T-cell (primary cell): Measurements from ENCODE around the gene ARID4B. TPM values are rescaled to one million over a fixed set of nuclear protein-coding genes. Genes with fewer than 3 reads are reported as not detected.
A peak's percentile ranks its signal among the peaks of the same experiment; 100 is the strongest.

Experiments used
- ATAC-seq, 4 experiments: fragments of 200-7000 bp in 3 of 4; fragments of 150-1000 bp in 1 of 4; cut with Tn5 transposase; replicated peaks in 1 of 4; 1 replicate in 3 of 4; 2 replicates in 1 of 4; pipeline ENCODE4 v1.10.0; 2021; ENCODE audit warnings: moderate library complexity in 3 of 4, mild to moderate bottlenecking in 2 of 4, moderate number of reproducible peaks in 1 of 4
- CTCF ChIA-PET, 2 donors: fragments of 300-600 bp; sonication (Branson Sonifier 250); formaldehyde crosslinking; loops; one replicate each; lab custom pipeline; 2022; ENCODE audit warnings: antibody characterized with exemption in 2 of 2; lab: Charles Lee
- POLR2A ChIA-PET, 2 donors: fragments of 300-600 bp; sonication (Branson Sonifier 250); formaldehyde crosslinking; loops; one replicate each; lab custom pipeline; 2022; ENCODE audit warnings: antibody characterized with exemption in 2 of 2; lab: Charles Lee
- DNase-seq, 35 experiments: peaks; one replicate each; pipeline versions ENCODE4 v3.0.0 to v3.0.0-alpha.2; 2013 to 2023
- H3K27ac ChIP-seq: one replicate; pipeline ENCODE4 v1.5.1; 2013; ENCODE audit warnings: low read length
- H3K27me3 ChIP-seq, 2 experiments: replicated peaks in 1 of 2; 1 replicate in 1 of 2; 2 replicates in 1 of 2; pipeline versions ENCODE4 v1.6.1 to v1.7.0; 2013; ENCODE audit warnings: low read length in 1 of 2, mixed read lengths in 1 of 2; ENCODE audit not compliant: control insufficient read depth in 2 of 2, insufficient read depth in 2 of 2; ENCODE audit errors: extremely low read depth in 1 of 2
- H3K36me3 ChIP-seq, 2 donors: 1 replicate in 1 of 2; 2 replicates in 1 of 2; pipeline versions ENCODE4 v1.6.1 to v1.7.0; 2013; ENCODE audit warnings: low read length in 1 of 2; ENCODE audit not compliant: control insufficient read depth in 2 of 2, insufficient read depth in 1 of 2; ENCODE audit errors: extremely low read depth in 1 of 2
- H3K4me1 ChIP-seq, 2 experiments: 1 replicate in 1 of 2; 2 replicates in 1 of 2; pipeline versions ENCODE4 v1.6.1 to v1.7.0; 2013; ENCODE audit warnings: low read length in 2 of 2, mixed read lengths in 1 of 2; ENCODE audit not compliant: insufficient read depth in 2 of 2, control insufficient read depth in 1 of 2; ENCODE audit errors: extremely low read depth in 1 of 2
- H3K4me3 ChIP-seq, 2 donors: 1 replicate in 1 of 2; 2 replicates in 1 of 2; pipeline versions ENCODE4 v1.5.1 to v1.7.0; 2013; ENCODE audit warnings: mild to moderate bottlenecking in 2 of 2, low read length in 1 of 2, moderate library complexity in 1 of 2; ENCODE audit not compliant: control insufficient read depth in 1 of 2; ENCODE audit errors: extremely low read depth in 1 of 2
- H3K9me3 ChIP-seq: 2 replicates; pipeline ENCODE4 v1.7.0; 2013
- H3K27ac Mint-ChIP-seq, 2 donors: one replicate each; pipeline ENCODE4 v1.8.0; 2020 to 2021; ENCODE audit warnings: mild to moderate bottlenecking in 2 of 2, mixed read lengths in 2 of 2
- H3K27me3 Mint-ChIP-seq, 2 donors: one replicate each; pipeline ENCODE4 v1.8.0; 2021 to 2022; ENCODE audit warnings: mixed read lengths in 2 of 2
- H3K36me3 Mint-ChIP-seq: one replicate; pipeline ENCODE4 v1.8.0; 2021; ENCODE audit warnings: mixed read lengths
- H3K4me1 Mint-ChIP-seq, 3 donors: one replicate each; pipeline ENCODE4 v1.8.0; 2020 to 2022; ENCODE audit warnings: mixed read lengths in 3 of 3, mild to moderate bottlenecking in 1 of 3
- H3K4me3 Mint-ChIP-seq, 3 donors: one replicate each; pipeline ENCODE4 v1.8.0; 2020 to 2022; ENCODE audit warnings: mild to moderate bottlenecking in 3 of 3, mixed read lengths in 3 of 3, moderate library complexity in 3 of 3
- H3K9me3 Mint-ChIP-seq, 3 donors: one replicate each; pipeline ENCODE4 v1.8.0; 2020 to 2022; ENCODE audit warnings: mixed read lengths in 3 of 3
- WGBS: methylation state at CpG from one replicate; pipeline ENCODE4 v1.1.5; 2013; ENCODE audit warnings: missing lambda C conversion rate; ENCODE audit not compliant: insufficient coverage; 5-methylcytosine and 5-hydroxymethylcytosine counted together
- total RNA-seq, 35 experiments: library from RNA in 6 of 35; stranded (reverse) in 6 of 35; fragments of 120-200 nt in 1 of 35; gene quantifications; one replicate each; pipeline versions ENCODE4 v1.2.1 to v1.2.4 and lab custom pipeline; 2013 to 2026

ARID4B gene
- total RNA-seq, 5 donors from 2014 or later (not counting 1 experiment from before 2014, with no cell fraction given), result 70.4 to 151 (median 79.1) TPM

- peaks cover 76 to 83% (median 79%) of the 10 kb centered on the region in 3 donors for H3K4me1 Mint-ChIP-seq
- no peak overlapping the region for H3K27ac Mint-ChIP-seq
- CTCF ChIA-PET, result no interaction called here
- no peaks in the 10 kb centered on the region for H3K27me3 Mint-ChIP-seq
- Histone ChIP-seq H3K4me3 (no peak overlapping the region), H3K4me1 (peaks cover 27 to 48% of the 10 kb centered on the region in 2 experiments), H3K9me3 (peaks cover 1% of the 10 kb centered on the region), H3K27me3 (no peaks in the 10 kb centered on the region), H3K36me3 (no peaks in the 10 kb centered on the region), H3K27ac (no peak overlapping the region)
- H3K36me3 Mint-ChIP-seq, result peaks cover 14% of the 10 kb centered on the region
- no peak for DNase-seq
- H3K4me3 Mint-ChIP-seq, result no peak overlapping the region
- POLR2A ChIA-PET, result interaction anchor here (0.5 to 0.8 kb wide), 5 partner anchors 9 to 32 kb away, joined by 3 to 7 read pairs (median 3); no protein-coding TSS in a partner anchor
- WGBS, result 82% methylated on average over 4 of the region's 12 CpGs
- no peaks in the 10 kb centered on the region for H3K9me3 Mint-ChIP-seq
- ATAC-seq, result peak in 2 of 4 experiments; percentile 19 to 20
Observed at GRCh38 chr1:235290740-235291502, 37.1 kb downstream of the ARID4B start.

GRCh38 chr1:235289859-235290739, 37.9 kb downstream of the ARID4B start:
- no peaks in the 10 kb centered on the region for H3K27me3 ChIP-seq
- H3K4me1 ChIP-seq, result peaks cover 28 to 41% of the 10 kb centered on the region in 2 experiments
- ChIA-PET CTCF (no interaction called here), POLR2A (interaction anchor here (0.5 to 1.2 kb wide), 3 partner anchors 14 to 16 kb away, joined by 3 to 7 read pairs (median 3); no protein-coding TSS in a partner anchor)
- H3K4me3 ChIP-seq, result no peak overlapping the region
- 100% methylated on average over 5 of the region's 12 CpGs for WGBS
- ATAC-seq (no peak), DNase-seq (no peak)
- peak overlapping the region in 1 of 3 donors; percentile 16 for H3K4me3 Mint-ChIP-seq
- no peaks in the 10 kb centered on the region for H3K27me3 Mint-ChIP-seq
- peak overlapping the region; percentile 11 to 15 for H3K27ac Mint-ChIP-seq
- peaks cover 14% of the 10 kb centered on the region for H3K36me3 Mint-ChIP-seq
- no peaks in the 10 kb centered on the region for H3K9me3 ChIP-seq
- no peaks in the 10 kb centered on the region for H3K9me3 Mint-ChIP-seq
- H3K4me1 Mint-ChIP-seq, result peaks cover 79 to 83% (median 80%) of the 10 kb centered on the region in 3 donors
- no peaks in the 10 kb centered on the region for H3K36me3 ChIP-seq
- no peak overlapping the region for H3K27ac ChIP-seq

DNA sequence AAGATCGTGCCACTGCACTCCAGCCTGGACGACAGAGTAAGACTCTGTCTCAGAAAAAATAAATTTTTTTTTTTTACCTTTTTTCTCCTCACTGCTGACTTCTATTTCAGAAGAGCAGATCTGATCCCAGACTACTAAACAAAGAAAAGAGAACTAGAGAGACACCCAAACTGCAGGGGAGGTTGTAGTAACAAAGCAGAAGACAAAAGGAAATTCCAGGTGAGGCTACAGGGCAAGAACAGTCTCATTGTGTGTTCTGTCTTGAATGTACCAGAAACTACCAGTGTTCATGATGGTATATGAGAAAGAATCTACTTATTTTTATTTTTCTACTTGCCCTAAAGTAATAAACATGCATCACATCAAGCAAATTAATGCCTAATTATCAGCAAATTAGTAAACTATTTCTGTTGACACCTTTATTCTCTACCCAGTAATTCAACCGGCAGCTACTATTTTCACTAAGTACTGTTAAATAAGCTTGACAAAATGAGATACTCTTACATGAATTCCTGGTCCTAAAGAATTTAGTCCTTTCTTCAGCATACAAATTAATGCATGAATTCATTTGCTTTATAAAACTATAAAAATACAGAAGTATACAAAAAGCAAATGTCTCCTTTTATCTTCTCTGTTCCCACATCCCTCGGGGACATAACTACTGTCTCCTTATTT, 40.6 kb downstream of the ARID4B start:
- ChIA-PET POLR2A (interaction anchor here in 1 of 2 donors (0.7 kb wide), 1 partner anchor 42 kb away, joined by 5 read pairs; no protein-coding TSS in a partner anchor), CTCF (no interaction called here)
- H3K9me3 ChIP-seq, result no peaks in the 10 kb centered on the region
- peaks cover 14% of the 10 kb centered on the region for H3K36me3 Mint-ChIP-seq
- H3K4me3 Mint-ChIP-seq, result peak overlapping the region in 1 of 3 donors; percentile 26
- H3K36me3 ChIP-seq, result no peaks in the 10 kb centered on the region
- no peaks in the 10 kb centered on the region for H3K27me3 Mint-ChIP-seq
- ATAC-seq, result no peak
- peaks cover 19 to 48% of the 10 kb centered on the region in 2 experiments for H3K4me1 ChIP-seq
- H3K27me3 ChIP-seq, result no peaks in the 10 kb centered on the region
- H3K27ac ChIP-seq, result no peak overlapping the region
- H3K27ac Mint-ChIP-seq, result peak overlapping the region; percentile 59 to 64
- no peak for DNase-seq
- no peaks in the 10 kb centered on the region for H3K9me3 Mint-ChIP-seq
- peaks cover 73 to 84% (median 84%) of the 10 kb centered on the region in 3 donors for H3K4me1 Mint-ChIP-seq
- WGBS, result no CpG with 5 or more reads among the region's 4 CpGs
- no peak overlapping the region for H3K4me3 ChIP-seq

- Histone ChIP-seq H3K27ac (no peak overlapping the region), H3K4me3 (no peak overlapping the region), H3K4me1 (peaks cover 19 to 45% of the 10 kb centered on the region in 2 experiments), H3K9me3 (no peaks in the 10 kb centered on the region), H3K36me3 (no peaks in the 10 kb centered on the region), H3K27me3 (no peaks in the 10 kb centered on the region)
- peak overlapping the region; percentile 5 to 13 for H3K27ac Mint-ChIP-seq
- H3K36me3 Mint-ChIP-seq, result peaks cover 14% of the 10 kb centered on the region
- no peak for DNase-seq
- H3K9me3 Mint-ChIP-seq, result no peaks in the 10 kb centered on the region
- H3K4me3 Mint-ChIP-seq, result peak overlapping the region in 1 of 3 donors; percentile 26
- ChIA-PET CTCF (no interaction called here), POLR2A (no interaction called here)
- ATAC-seq, result no peak
- H3K27me3 Mint-ChIP-seq, result no peaks in the 10 kb centered on the region
- no CpG with 5 or more reads among the region's 1 CpG for WGBS
- peaks cover 74 to 85% (median 84%) of the 10 kb centered on the region in 3 donors for H3K4me1 Mint-ChIP-seq
Observed at GRCh38 chr1:235286667-235287066, 41.3 kb downstream of the ARID4B start.

GRCh38 chr1:235284231-235284769, 43.7 kb downstream of the ARID4B start:
- no peak overlapping the region for H3K4me3 ChIP-seq
- Mint-ChIP-seq H3K4me1 (peaks cover 78 to 89% (median 83%) of the 10 kb centered on the region in 3 donors), H3K36me3 (peaks cover 12% of the 10 kb centered on the region), H3K9me3 (no peaks in the 10 kb centered on the region), H3K27ac (no peak overlapping the region), H3K27me3 (no peaks in the 10 kb centered on the region), H3K4me3 (no peak overlapping the region)
- H3K36me3 ChIP-seq, result no peaks in the 10 kb centered on the region
- DNase-seq (no peak), ATAC-seq (no peak)
- no peak overlapping the region for H3K27ac ChIP-seq
- H3K27me3 ChIP-seq, result no peaks in the 10 kb centered on the region
- no CpG with 5 or more reads among the region's 6 CpGs for WGBS
- POLR2A ChIA-PET, result interaction anchor here in 1 of 2 donors (0.7 kb wide), 1 partner anchor 138 kb away, joined by 3 read pairs; no protein-coding TSS in a partner anchor
- H3K4me1 ChIP-seq, result peaks cover 16 to 41% of the 10 kb centered on the region in 2 experiments
- CTCF ChIA-PET, result interaction anchor here in 1 of 2 donors (0.5 kb wide), 1 partner anchor 147 kb away, joined by 7 read pairs; no protein-coding TSS in a partner anchor
- no peaks in the 10 kb centered on the region for H3K9me3 ChIP-seq
